GM12874 (cell line): ENCODE measurements around the gene MTNR1B.

Experiments
- TF ChIP-seq, protein P1 (sequence below): IDR thresholded peaks from 2 replicates; pipeline ENCODE4 v1.5.1; 2011; ENCODE audit warnings: low read depth, mild to moderate bottlenecking, control low read depth, low read length, moderate library complexity; ENCODE audit not compliant: insufficient read depth

The MTNR1B gene

DNA sequence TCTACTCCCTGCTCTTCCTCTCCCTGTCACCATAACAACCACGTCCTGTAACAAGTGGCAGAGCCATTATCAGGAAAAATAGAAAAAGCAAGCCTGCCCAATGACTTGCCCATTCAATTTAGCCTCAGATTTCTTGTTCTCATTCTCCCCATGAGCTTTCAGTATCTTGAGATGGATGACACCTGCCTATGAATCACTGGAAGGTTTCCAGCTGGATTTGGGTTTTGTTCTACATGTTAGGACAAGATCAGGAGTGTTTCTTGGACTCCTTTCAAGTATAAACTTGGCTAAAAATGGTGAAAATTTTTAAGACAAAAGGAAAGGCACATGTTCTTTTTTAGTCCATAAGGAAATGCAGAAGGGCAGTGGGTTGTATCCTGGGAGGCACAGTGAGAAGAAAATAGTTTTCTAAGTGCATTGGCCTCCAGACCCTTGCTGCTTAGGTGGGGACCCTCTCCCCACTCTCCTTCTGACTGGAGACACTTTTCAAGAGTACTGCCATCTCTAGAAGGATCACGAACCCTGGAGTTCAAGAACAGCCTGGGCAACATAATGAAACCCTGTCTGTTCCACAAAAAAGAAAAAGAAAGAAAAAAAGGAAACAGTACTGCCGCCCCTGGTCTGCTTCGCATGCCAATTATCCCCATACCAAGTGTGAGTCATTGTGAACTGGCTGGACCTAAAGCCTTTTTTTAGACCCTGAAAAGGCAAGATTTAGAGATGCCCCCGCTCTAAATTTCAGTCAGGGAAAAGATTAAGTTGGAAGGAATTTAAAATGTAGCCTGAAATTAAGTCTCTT, 51.0 kb downstream of the MTNR1B start:
- TF ChIP-seq, protein P1, sequence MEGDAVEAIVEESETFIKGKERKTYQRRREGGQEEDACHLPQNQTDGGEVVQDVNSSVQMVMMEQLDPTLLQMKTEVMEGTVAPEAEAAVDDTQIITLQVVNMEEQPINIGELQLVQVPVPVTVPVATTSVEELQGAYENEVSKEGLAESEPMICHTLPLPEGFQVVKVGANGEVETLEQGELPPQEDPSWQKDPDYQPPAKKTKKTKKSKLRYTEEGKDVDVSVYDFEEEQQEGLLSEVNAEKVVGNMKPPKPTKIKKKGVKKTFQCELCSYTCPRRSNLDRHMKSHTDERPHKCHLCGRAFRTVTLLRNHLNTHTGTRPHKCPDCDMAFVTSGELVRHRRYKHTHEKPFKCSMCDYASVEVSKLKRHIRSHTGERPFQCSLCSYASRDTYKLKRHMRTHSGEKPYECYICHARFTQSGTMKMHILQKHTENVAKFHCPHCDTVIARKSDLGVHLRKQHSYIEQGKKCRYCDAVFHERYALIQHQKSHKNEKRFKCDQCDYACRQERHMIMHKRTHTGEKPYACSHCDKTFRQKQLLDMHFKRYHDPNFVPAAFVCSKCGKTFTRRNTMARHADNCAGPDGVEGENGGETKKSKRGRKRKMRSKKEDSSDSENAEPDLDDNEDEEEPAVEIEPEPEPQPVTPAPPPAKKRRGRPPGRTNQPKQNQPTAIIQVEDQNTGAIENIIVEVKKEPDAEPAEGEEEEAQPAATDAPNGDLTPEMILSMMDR = no peak

DNA sequence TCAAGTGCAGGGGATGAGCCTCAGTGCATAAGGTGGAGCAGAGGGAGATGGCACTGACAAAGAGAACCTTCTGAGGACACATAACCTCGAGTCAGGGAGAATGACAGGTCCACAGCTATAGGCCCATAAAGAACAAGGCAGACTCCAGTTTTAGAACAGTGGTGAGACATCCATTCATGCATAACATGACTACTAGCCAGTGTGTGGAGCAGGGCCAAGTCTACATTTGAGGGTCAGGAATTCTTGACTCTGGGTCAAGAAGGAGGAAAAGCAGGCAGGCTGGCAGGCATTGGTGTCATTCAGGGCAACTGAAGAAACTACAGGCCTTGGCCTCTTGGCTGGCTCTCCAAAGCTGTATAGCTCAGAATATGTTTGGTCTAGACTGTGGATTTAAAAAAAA, 54.9 kb downstream of the MTNR1B start:
- TF ChIP-seq, protein P1 = no peak

DNA sequence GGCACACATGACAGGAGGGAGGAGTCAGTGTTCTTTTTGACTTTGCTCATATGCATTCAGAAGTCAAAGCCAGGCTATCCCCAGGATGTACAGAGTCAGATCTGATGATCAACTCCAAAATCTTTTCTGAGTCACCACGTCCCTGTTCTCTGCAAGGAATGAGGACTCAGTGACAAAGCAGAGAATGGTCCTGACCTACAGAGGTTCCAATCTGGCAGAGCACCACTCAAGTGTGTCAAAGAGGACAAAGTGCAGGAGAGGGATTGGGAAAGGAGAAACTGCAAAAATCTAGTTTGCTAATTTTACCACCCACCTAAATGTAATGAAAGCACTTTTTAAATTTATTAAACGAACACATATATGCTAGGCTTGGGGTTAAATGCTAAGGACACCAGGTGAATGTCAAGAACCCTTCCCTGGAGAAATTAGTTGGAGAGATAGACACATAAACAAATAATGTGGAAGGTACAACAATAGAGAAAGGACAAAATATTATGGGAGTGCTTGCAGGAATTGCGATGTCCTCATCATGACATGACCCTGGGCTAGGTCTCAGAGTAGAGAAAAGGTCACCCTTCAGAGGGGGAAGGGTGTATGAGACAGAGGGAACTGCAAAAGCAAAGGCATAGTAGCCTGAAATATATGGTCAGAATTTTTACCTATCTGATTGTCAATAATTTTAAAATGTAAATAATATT, 56.3 kb downstream of the MTNR1B start:
- TF ChIP-seq, protein P1 = no peak

DNA sequence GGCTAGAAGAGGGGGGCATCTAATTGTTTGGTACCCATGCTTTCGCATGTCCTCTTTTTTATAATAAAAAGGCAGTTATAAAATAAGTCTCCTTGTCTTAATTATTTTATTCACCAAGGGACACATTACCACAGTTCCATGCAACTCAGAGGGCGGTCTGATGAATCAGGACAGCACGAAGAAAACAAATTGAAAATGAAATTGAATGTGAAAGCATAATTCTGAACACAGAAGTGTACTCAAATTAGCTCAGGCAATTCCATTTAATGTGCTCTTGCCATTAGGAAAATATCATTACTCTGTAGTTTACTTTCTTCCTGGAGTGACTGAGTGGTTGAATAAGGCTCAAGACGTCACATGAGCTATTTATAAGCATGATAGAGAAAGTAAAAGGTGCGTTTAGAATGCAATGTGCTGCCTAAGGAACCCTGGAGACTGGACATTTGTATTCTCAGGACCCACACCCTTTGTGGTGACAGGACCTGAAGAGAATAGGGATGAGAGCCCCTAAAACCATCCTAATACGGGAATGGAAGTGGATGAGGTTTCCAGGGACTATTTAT, 59.6 kb downstream of the MTNR1B start:
- TF ChIP-seq, protein P1 = no peak

DNA sequence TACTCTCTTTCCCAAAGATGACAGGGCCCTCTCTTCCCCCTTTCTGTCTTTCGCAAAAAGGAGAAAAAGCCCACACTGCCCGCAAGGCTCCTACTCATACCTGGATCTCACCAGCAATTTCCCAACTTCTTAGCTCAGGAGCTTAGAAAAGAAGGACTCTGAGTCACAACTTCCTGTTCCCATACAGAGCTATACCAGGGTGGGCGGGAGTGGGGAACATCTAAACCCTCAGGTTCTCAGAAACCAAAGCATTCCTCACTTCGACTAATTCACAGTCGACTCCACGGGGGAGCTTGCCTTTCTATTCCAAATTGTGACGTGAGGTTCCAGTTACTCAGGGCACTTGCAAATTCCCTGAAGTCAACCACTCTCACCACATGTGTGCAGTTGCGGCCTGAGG, 61.9 kb downstream of the MTNR1B start:
- TF ChIP-seq, protein P1 = no peak
